Endothelial cell of hepatic sinusoid (primary cell): Measurements from ENCODE around the gene HSFX3.
"Not testable (repeated sequence)": the region's sequence is repeated elsewhere in the genome, so short reads cannot be mapped to it uniquely, and the experiment has no call there.

Experiments
- in situ Hi-C: cut with HindIII; loops from 2 replicates; pipeline ENCODE4 v1.10.0; 2017; ENCODE audit warnings: low sequenced_read_pairs

HSFX3 gene

GRCh38 chrX:149518236-149518635 is 31.5 kb downstream of the HSFX3 start:
- in situ Hi-C loops, result no loop called here

GRCh38 chrX:149517308-149517707 is 32.4 kb downstream of the HSFX3 start:
- in situ Hi-C loops, result no loop called here

- in situ Hi-C loops, result no loop called here
These were observed 33.1 kb downstream of the HSFX3 start for GRCh38 chrX:149516604-149517003.

GRCh38 chrX:149515954-149516602 is 33.6 kb downstream of the HSFX3 start:
- in situ Hi-C loops, result no loop called here

GRCh38 chrX:149513825-149514428 is 35.8 kb downstream of the HSFX3 start:
- in situ Hi-C loops, result no loop called here

GRCh38 chrX:149512225-149512885 is 37.4 kb downstream of the HSFX3 start:
- in situ Hi-C loops, result no loop called here

- in situ Hi-C loops, result no loop called here
These were observed 38.6 kb downstream of the HSFX3 start for GRCh38 chrX:149511081-149511480.

GRCh38 chrX:149510386-149510785 is 39.3 kb downstream of the HSFX3 start:
- in situ Hi-C loops, result no loop called here

- in situ Hi-C loops, result no loop called here
These were observed 41.3 kb downstream of the HSFX3 start for GRCh38 chrX:149508467-149508866.

GRCh38 chrX:149506349-149506748 is 43.4 kb downstream of the HSFX3 start:
- in situ Hi-C loops, result no loop called here

- in situ Hi-C loops, result no loop called here
These were observed 44.1 kb downstream of the HSFX3 start for GRCh38 chrX:149505671-149506070.

- in situ Hi-C loops, result no loop called here
These were observed 44.6 kb downstream of the HSFX3 start, which contains the start of gene IDS for GRCh38 chrX:149504915-149505651. IDS (minus strand) TSS chrX:149505306; CDS start chrX:149505137, 169 bp downstream.

- in situ Hi-C loops, result no loop called here
These were observed 45.4 kb downstream of the HSFX3 start for GRCh38 chrX:149504226-149504914.

GRCh38 chrX:149503446-149503845 is 46.3 kb downstream of the HSFX3 start:
- in situ Hi-C loops, result not testable (repeated sequence)

- in situ Hi-C loops, result not testable (repeated sequence)
These were observed 46.8 kb downstream of the HSFX3 start for GRCh38 chrX:149502923-149503322.

- in situ Hi-C loops, result no loop called here
These were observed 50.0 kb downstream of the HSFX3 start for GRCh38 chrX:149499766-149500165.

- in situ Hi-C loops, result no loop called here
These were observed 51.0 kb downstream of the HSFX3 start for GRCh38 chrX:149498767-149499166.
